DOHH2 (cell line): ENCODE measurements around the gene SPOCK1.

Source experiments
- H3F3A ChIP-seq: fragments of 200-600 bp; sonication (generic), shearing (Covaris generic); 2 replicates; pipeline ENCODE4 v1.6.0; 2016; ENCODE audit warnings: antibody characterized with exemption, mild to moderate bottlenecking; ENCODE audit not compliant: control insufficient read depth, insufficient read depth
- H3K27ac ChIP-seq: fragments of 200-600 bp; sonication (generic); 2 replicates; pipeline ENCODE4 v1.5.1; 2014; ENCODE audit warnings: low read depth, mild to moderate bottlenecking, low read length, moderate library complexity
- H3K27me3 ChIP-seq: fragments of 200-600 bp; sonication (generic); 2 replicates; pipeline ENCODE4 v1.6.1; 2014; ENCODE audit warnings: mild to moderate bottlenecking, low read length, mixed read lengths; ENCODE audit not compliant: control insufficient read depth
- H3K36me3 ChIP-seq: fragments of 200-600 bp; sonication (generic); 2 replicates; pipeline ENCODE4 v1.6.1; 2014; ENCODE audit warnings: mild to moderate bottlenecking, low read length, moderate library complexity, mixed read lengths; ENCODE audit not compliant: control insufficient read depth
- H3K4me1 ChIP-seq: fragments of 200-600 bp; sonication (generic); 2 replicates; pipeline ENCODE4 v1.6.1; 2014; ENCODE audit warnings: mild to moderate bottlenecking, low read length, mixed read lengths; ENCODE audit not compliant: control insufficient read depth
- H3K4me2 ChIP-seq: fragments of 200-600 bp; sonication (generic); 2 replicates; pipeline ENCODE4 v1.6.0; 2014; ENCODE audit warnings: mild to moderate bottlenecking, low read length, moderate library complexity
- H3K4me3 ChIP-seq: fragments of 200-600 bp; sonication (generic); 2 replicates; pipeline ENCODE4 v1.5.1; 2014; ENCODE audit warnings: mild to moderate bottlenecking, low read length, mixed read lengths
- H3K79me2 ChIP-seq: fragments of 200-600 bp; sonication (generic); 2 replicates; pipeline ENCODE4 v1.6.1; 2014; ENCODE audit warnings: mild to moderate bottlenecking, low read length, mixed read lengths; ENCODE audit not compliant: control insufficient read depth
- H3K9me2 ChIP-seq: fragments of 200-600 bp; sonication (generic); replicated peaks from 2 replicates; pipeline ENCODE4 v1.6.1; 2014; ENCODE audit warnings: mild to moderate bottlenecking, low read length, mixed read lengths; ENCODE audit not compliant: control insufficient read depth
- H3K9me3 ChIP-seq: fragments of 200-600 bp; sonication (generic); 2 replicates; pipeline ENCODE4 v1.6.1; 2014; ENCODE audit warnings: antibody characterized with exemption, low read length, mixed read lengths; ENCODE audit not compliant: control insufficient read depth, insufficient read depth
- H4K20me1 ChIP-seq: fragments of 200-600 bp; sonication (generic); 2 replicates; pipeline ENCODE4 v1.6.0; 2014; ENCODE audit warnings: low read depth, mild to moderate bottlenecking, antibody characterized with exemption, low read length, moderate library complexity; ENCODE audit not compliant: control insufficient read depth, insufficient read depth
- CTCF ChIP-seq: fragments of 200-600 bp; sonication (generic); IDR thresholded peaks from one replicate; pipeline ENCODE4 v1.5.1; 2014; ENCODE audit warnings: antibody characterized with exemption, mild to moderate bottlenecking, low read depth, low read length; ENCODE audit not compliant: poor library complexity, severe bottlenecking
- EZH2phosphoT487 ChIP-seq: fragments of 200-600 bp; sonication (generic); IDR thresholded peaks from 2 replicates; pipeline ENCODE4 v1.6.1; 2017; ENCODE audit warnings: borderline replicate concordance, mild to moderate bottlenecking, antibody characterized with exemption, low read length, moderate library complexity, mixed read lengths

Gene SPOCK1

DNA sequence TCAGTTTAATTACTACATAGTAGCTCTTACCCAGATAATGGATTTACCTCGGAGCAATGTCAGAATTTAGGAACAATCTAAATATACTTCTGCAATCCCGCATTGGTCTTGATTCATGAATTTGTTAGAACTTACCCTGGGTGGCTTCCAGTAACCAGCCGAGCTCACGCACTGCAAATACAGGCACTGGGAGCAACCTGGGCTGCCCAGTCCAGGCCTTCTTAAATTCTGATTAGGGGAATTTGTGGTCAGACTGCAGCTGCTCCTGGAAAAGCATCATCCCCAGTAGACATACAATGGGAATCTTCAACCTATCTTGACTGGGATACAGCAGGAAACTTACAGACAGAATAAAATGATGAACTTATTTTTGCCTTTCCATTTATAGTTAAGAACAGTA lies 270.3 kb downstream of the SPOCK1 start:
- H3K79me2 ChIP-seq = no peaks in the 10 kb centered on the region
- no peaks in the 10 kb centered on the region for H3K9me2 ChIP-seq
- no peaks in the 10 kb centered on the region for H3K36me3 ChIP-seq
- H4K20me1 ChIP-seq = no peaks in the 10 kb centered on the region
- no peak overlapping the region for H3K4me3 ChIP-seq
- no peaks in the 10 kb centered on the region for H3K9me3 ChIP-seq
- no peak for TF ChIP-seq CTCF
- TF ChIP-seq EZH2phosphoT487 = no peak
- no peaks in the 10 kb centered on the region for H3K27me3 ChIP-seq
- no peaks in the 10 kb centered on the region for H3K4me1 ChIP-seq
- H3F3A ChIP-seq = no peaks in the 10 kb centered on the region
- H3K27ac ChIP-seq = no peak overlapping the region
- no peak overlapping the region for H3K4me2 ChIP-seq

- H3F3A ChIP-seq = no peaks in the 10 kb centered on the region
- H3K36me3 ChIP-seq = no peaks in the 10 kb centered on the region
- H3K4me2 ChIP-seq = no peak overlapping the region
- H3K4me1 ChIP-seq = no peaks in the 10 kb centered on the region
- TF ChIP-seq CTCF (no peak), EZH2phosphoT487 (no peak)
- no peaks in the 10 kb centered on the region for H3K27me3 ChIP-seq
- no peaks in the 10 kb centered on the region for H3K9me3 ChIP-seq
- H3K4me3 ChIP-seq = no peak overlapping the region
- no peaks in the 10 kb centered on the region for H4K20me1 ChIP-seq
- H3K9me2 ChIP-seq = no peaks in the 10 kb centered on the region
- no peaks in the 10 kb centered on the region for H3K79me2 ChIP-seq
- H3K27ac ChIP-seq = no peak overlapping the region
Measured at GRCh38 chr5:137226081-137226480, 273.0 kb downstream of the SPOCK1 start.

- peaks cover 6% of the 10 kb centered on the region for H3K4me1 ChIP-seq
- H3K4me2 ChIP-seq = no peak overlapping the region
- H3K27me3 ChIP-seq = no peaks in the 10 kb centered on the region
- no peaks in the 10 kb centered on the region for H4K20me1 ChIP-seq
- H3K36me3 ChIP-seq = no peaks in the 10 kb centered on the region
- TF ChIP-seq CTCF (no peak), EZH2phosphoT487 (no peak)
- H3F3A ChIP-seq = no peaks in the 10 kb centered on the region
- no peak overlapping the region for H3K27ac ChIP-seq
- H3K79me2 ChIP-seq = no peaks in the 10 kb centered on the region
- H3K9me2 ChIP-seq = no peaks in the 10 kb centered on the region
- no peak overlapping the region for H3K4me3 ChIP-seq
- no peaks in the 10 kb centered on the region for H3K9me3 ChIP-seq
Measured at GRCh38 chr5:137223324-137224295, 275.5 kb downstream of the SPOCK1 start.
